Measurements from ENCODE around the gene KLHDC8B. TPM values are rescaled to one million over a fixed set of nuclear protein-coding genes. Genes with fewer than 3 reads are reported as not detected.

The KLHDC8B gene
- total RNA-seq, 2 donors from 2014 or later = 41.1 to 77.4 TPM

GRCh38 chr3:49163609-49164008 lies 7.8 kb upstream of the KLHDC8B start:
- Histone ChIP-seq H3K4me1 (replicated peaks) (no peaks in the 10 kb centered on the region), H3K27me3 (replicated peaks; ENCODE audit: insufficient read depth) (no peaks in the 10 kb centered on the region), H3K36me3 (no peaks in the 10 kb centered on the region), H3K27ac (no peak overlapping the region), H3K4me3 (no peak overlapping the region), H3K9me3 (no peaks in the 10 kb centered on the region)
- TF ChIP-seq POLR2A (IDR thresholded peaks at IDR 0.05) = no peak
- TF ChIP-seq, protein P1, sequence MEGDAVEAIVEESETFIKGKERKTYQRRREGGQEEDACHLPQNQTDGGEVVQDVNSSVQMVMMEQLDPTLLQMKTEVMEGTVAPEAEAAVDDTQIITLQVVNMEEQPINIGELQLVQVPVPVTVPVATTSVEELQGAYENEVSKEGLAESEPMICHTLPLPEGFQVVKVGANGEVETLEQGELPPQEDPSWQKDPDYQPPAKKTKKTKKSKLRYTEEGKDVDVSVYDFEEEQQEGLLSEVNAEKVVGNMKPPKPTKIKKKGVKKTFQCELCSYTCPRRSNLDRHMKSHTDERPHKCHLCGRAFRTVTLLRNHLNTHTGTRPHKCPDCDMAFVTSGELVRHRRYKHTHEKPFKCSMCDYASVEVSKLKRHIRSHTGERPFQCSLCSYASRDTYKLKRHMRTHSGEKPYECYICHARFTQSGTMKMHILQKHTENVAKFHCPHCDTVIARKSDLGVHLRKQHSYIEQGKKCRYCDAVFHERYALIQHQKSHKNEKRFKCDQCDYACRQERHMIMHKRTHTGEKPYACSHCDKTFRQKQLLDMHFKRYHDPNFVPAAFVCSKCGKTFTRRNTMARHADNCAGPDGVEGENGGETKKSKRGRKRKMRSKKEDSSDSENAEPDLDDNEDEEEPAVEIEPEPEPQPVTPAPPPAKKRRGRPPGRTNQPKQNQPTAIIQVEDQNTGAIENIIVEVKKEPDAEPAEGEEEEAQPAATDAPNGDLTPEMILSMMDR (IDR thresholded peaks at IDR 0.05) = no peak
- no peak for TF ChIP-seq POLR2AphosphoS5 (IDR thresholded peaks at IDR 0.05)
- 87% methylated on average over 8 of the region's 8 CpGs for WGBS
- DNase-seq (ENCODE audit: low spot score) = no peak
- intact Hi-C loops (cut with DNase I) = no loop called here

DNA sequence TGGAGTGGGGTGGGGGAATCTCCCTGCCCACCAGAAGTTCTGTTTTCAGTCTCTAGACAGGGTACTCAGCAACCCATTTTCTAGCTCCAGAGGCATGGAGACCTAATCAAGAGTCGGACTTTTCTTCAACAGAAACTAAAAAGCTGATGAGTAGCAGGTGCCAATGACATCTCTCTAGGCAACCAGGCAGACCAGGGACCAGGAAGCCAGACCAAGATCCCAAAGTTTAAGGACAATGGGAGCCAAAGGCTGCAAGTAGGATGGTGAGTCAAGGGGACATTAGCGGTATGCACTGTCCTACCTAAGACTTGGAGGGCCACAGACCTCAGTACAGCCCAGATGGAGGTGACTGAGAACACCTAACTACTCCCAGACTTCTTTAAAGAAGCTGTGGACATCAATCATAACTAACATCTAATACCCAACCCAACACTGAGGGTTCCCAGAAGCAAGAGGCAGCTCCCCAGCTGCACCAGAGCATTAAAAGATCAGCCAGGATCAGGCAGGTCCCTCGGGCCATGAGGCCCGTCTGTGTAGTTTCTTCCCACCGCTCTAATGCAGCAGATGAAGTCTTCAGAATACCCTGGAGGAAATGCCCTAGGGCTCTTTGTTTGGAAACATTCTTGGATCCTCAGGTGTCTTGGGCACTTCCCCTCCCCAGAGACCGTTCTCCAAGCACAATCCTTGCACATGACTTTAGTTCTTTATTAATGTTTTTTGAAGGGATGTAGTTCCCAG lies 6.2 kb upstream of the KLHDC8B start:
- no peak for DNase-seq (ENCODE audit: low spot score)
- H3K36me3 ChIP-seq = no peaks in the 10 kb centered on the region
- TF ChIP-seq, protein P1 (IDR thresholded peaks at IDR 0.05) = no peak
- TF ChIP-seq POLR2AphosphoS5 (IDR thresholded peaks at IDR 0.05) = no peak
- peak overlapping the region; percentile 82 to 86 for H3K27ac ChIP-seq
- H3K4me1 ChIP-seq (replicated peaks) = no peaks in the 10 kb centered on the region
- no peaks in the 10 kb centered on the region for H3K27me3 ChIP-seq (replicated peaks; ENCODE audit: insufficient read depth)
- intact Hi-C loops (cut with DNase I) = no loop called here
- peak overlapping the region; percentile 87 to 98 for H3K4me3 ChIP-seq
- 24% methylated on average over 6 of the region's 6 CpGs for WGBS
- no peaks in the 10 kb centered on the region for H3K9me3 ChIP-seq

DNA sequence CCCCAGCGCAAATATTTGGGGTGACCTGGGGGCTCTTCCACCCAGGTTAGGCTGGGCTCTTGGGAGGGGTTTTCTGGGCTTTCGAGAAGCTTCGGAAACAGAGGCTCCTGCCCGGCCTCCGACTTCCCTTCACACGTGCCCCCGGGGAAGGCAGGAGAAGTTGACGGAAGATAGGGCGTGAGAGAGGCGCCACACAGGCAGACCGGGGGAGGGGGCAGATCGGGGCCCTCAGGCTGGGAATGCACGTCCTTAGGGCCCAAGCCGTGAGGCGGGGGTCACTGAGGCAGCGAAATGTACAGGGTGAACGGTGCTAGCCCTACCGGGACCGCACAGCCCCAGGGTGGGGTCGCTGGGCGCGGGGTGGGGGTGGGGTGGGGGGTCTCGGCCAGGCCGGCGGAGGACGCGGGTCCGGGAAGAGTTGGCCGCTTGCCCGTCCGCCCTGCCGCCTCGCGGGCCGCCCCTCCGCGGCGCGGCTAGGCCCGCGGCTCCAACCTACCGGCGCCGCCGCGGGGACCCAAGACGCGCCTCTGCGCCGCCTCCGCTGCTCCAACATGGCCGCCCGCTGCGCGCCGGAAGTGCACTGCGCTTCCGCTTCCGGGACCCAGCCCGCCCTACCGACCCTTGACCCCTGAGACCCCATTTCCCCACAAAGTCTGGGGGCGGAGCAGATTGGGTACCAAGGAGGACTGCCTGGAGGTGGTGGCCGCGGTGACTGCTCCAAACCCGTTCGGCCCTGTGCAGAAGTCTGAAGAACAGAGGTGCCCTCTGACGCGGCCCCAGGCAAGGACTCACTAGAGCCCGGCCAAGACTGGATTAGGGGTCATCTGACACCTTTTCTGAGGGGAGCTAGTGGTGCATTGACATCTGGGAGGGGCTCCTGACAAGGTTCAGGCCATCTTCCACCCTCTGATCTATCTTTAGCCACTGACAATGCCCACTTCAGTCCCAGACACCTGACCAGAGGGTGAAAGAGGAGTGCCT lies 5.3 kb upstream of the KLHDC8B start, which contains the start of gene CCDC71:
CCDC71 (minus strand) TSS at position 561 of the 981 bp plus-strand sequence. CDS start 2,123 bp downstream, outside the sequence.
- Histone ChIP-seq H3K4me1 (replicated peaks) (peaks cover 5% of the 10 kb centered on the region), H3K9me3 (no peaks in the 10 kb centered on the region), H3K36me3 (no peaks in the 10 kb centered on the region), H3K27me3 (replicated peaks; ENCODE audit: insufficient read depth) (no peaks in the 10 kb centered on the region), H3K4me3 (peak within 1 kb of the TSS; percentile 87 to 98), H3K27ac (peak within 1 kb of the TSS; percentile 82 to 86)
- TF ChIP-seq, protein P1 (IDR thresholded peaks at IDR 0.05) = no peak
- TF ChIP-seq POLR2AphosphoS5 (IDR thresholded peaks at IDR 0.05) (peak; percentile 65), POLR2A (IDR thresholded peaks at IDR 0.05) (peak; percentile 16)
- intact Hi-C loops (cut with DNase I) = no loop called here
- WGBS = 2% methylated on average over 62 of the region's 69 CpGs
- DNase-seq (ENCODE audit: low spot score) = peak; percentile 23

GRCh38 chr3:49166752-49167556 lies 4.4 kb upstream of the KLHDC8B start:
- 89% methylated on average over 6 of the region's 6 CpGs for WGBS
- H3K9me3 ChIP-seq = no peaks in the 10 kb centered on the region
- no peak for DNase-seq (ENCODE audit: low spot score)
- intact Hi-C loops (cut with DNase I) = no loop called here
- TF ChIP-seq, protein P1 (IDR thresholded peaks at IDR 0.05) = no peak
- TF ChIP-seq POLR2AphosphoS5 (IDR thresholded peaks at IDR 0.05) (no peak), POLR2A (IDR thresholded peaks at IDR 0.05) (no peak)
- peak overlapping the region; percentile 87 to 98 for H3K4me3 ChIP-seq
- H3K36me3 ChIP-seq = no peaks in the 10 kb centered on the region
- peaks cover 5% of the 10 kb centered on the region for H3K4me1 ChIP-seq (replicated peaks)
- H3K27me3 ChIP-seq (replicated peaks; ENCODE audit: insufficient read depth) = no peaks in the 10 kb centered on the region
- peak overlapping the region; percentile 82 to 86 for H3K27ac ChIP-seq

All from prostate gland (tissue), 2 donors.